OCI-LY1 (cell line): ENCODE results near the gene UNC93A.

Experiments used
- H2AFZ ChIP-seq: fragments of 200-600 bp; sonication (generic), shearing (Covaris generic); 2 replicates; pipeline ENCODE4 v1.6.0; 2014; ENCODE audit warnings: antibody characterized with exemption, mild to moderate bottlenecking, low read length
- H3F3A ChIP-seq: fragments of 200-600 bp; sonication (generic), shearing (Covaris generic); 2 replicates; pipeline ENCODE4 v1.6.0; 2014; ENCODE audit warnings: mild to moderate bottlenecking, antibody characterized with exemption, low read length, moderate library complexity; ENCODE audit not compliant: insufficient read depth
- H3K27ac ChIP-seq: fragments of 200-600 bp; sonication (generic); 2 replicates; pipeline ENCODE4 v1.5.1; 2014; ENCODE audit warnings: low read length, mixed run types, mild to moderate bottlenecking, low read depth; ENCODE audit not compliant: poor library complexity, severe bottlenecking
- H3K27me3 ChIP-seq: fragments of 200-600 bp; sonication (generic); 2 replicates; pipeline ENCODE4 v1.6.0; 2014; ENCODE audit warnings: antibody characterized with exemption, mild to moderate bottlenecking, low read length, moderate library complexity; ENCODE audit not compliant: insufficient read depth
- H3K36me3 ChIP-seq: fragments of 200-600 bp; sonication (generic); 2 replicates; pipeline ENCODE4 v1.6.1; 2014; ENCODE audit warnings: mild to moderate bottlenecking, antibody characterized with exemption, low read length, moderate library complexity, mixed read lengths; ENCODE audit not compliant: insufficient read depth
- H3K4me1 ChIP-seq: fragments of 200-600 bp; sonication (generic); 2 replicates; pipeline ENCODE4 v1.5.1; 2014; ENCODE audit warnings: mild to moderate bottlenecking, low read length, moderate library complexity; ENCODE audit not compliant: insufficient read depth, severe bottlenecking
- H3K4me2 ChIP-seq: fragments of 200-600 bp; sonication (generic), shearing (Covaris generic); 2 replicates; pipeline ENCODE4 v1.6.1; 2014; ENCODE audit warnings: low read length
- H3K4me3 ChIP-seq: fragments of 200-600 bp; sonication (generic); 2 replicates; pipeline ENCODE4 v1.5.1; 2014; ENCODE audit warnings: low read length, low read depth, mild to moderate bottlenecking, mixed read lengths; ENCODE audit not compliant: poor library complexity, severe bottlenecking
- H3K79me2 ChIP-seq: fragments of 200-600 bp; shearing (Covaris generic); 2 replicates; pipeline ENCODE4 v1.6.1; 2016; ENCODE audit warnings: mixed run types, low read length, mixed read lengths; ENCODE audit not compliant: insufficient read depth
- H3K9ac ChIP-seq: fragments of 200-600 bp; sonication (generic), shearing (Covaris generic); 2 replicates; pipeline ENCODE4 v1.6.1; 2014; ENCODE audit warnings: mild to moderate bottlenecking, low read length, mixed read lengths
- H3K9me2 ChIP-seq: fragments of 200-600 bp; sonication (generic), shearing (Covaris generic); 2 replicates; pipeline ENCODE4 v1.6.1; 2014; ENCODE audit warnings: low read depth, mild to moderate bottlenecking, low read length, mixed read lengths
- H3K9me3 ChIP-seq: fragments of 200-600 bp; shearing (Covaris generic); 2 replicates; pipeline ENCODE4 v1.6.1; 2014; ENCODE audit warnings: low read length, mixed read lengths
- H4K20me1 ChIP-seq: fragments of 200-600 bp; sonication (generic), shearing (Covaris generic); 2 replicates; pipeline ENCODE4 v1.6.0; 2016; ENCODE audit warnings: mild to moderate bottlenecking, low read length; ENCODE audit not compliant: insufficient read depth
- CTCF ChIP-seq: fragments of 200-600 bp; sonication (generic), shearing (Covaris generic); IDR thresholded peaks from 2 replicates; pipeline ENCODE4 v1.5.1; 2017; ENCODE audit warnings: mild to moderate bottlenecking, antibody characterized with exemption, low read length, moderate library complexity, mixed read lengths
- EZH2 ChIP-seq: fragments of 200-600 bp; sonication (generic), shearing (Covaris generic); IDR thresholded peaks from 2 replicates; pipeline ENCODE4 v1.8.0; 2017; ENCODE audit warnings: borderline replicate concordance, mixed run types, mild to moderate bottlenecking, antibody characterized with exemption, low read length, moderate library complexity, mixed read lengths

Gene UNC93A

GRCh38 chr6:167302796-167303195 lies 11.7 kb downstream of the UNC93A start:
- TF ChIP-seq CTCF (no peak), EZH2 (no peak)
- no peak overlapping the region for H2AFZ ChIP-seq
- H3F3A ChIP-seq: no peaks in the 10 kb centered on the region
- H3K27me3 ChIP-seq: no peaks in the 10 kb centered on the region; the same call in 1 of the 2 replicates
- H3K4me1 ChIP-seq: no peaks in the 10 kb centered on the region
- no peak overlapping the region for H3K4me2 ChIP-seq
- no peaks in the 10 kb centered on the region for H3K9me2 ChIP-seq
- H3K27ac ChIP-seq: no peak overlapping the region
- H3K9ac ChIP-seq: no peak overlapping the region
- H3K4me3 ChIP-seq: no peak overlapping the region
- H4K20me1 ChIP-seq: no peaks in the 10 kb centered on the region
- H3K36me3 ChIP-seq: no peaks in the 10 kb centered on the region
- H3K9me3 ChIP-seq: no peaks in the 10 kb centered on the region
- no peaks in the 10 kb centered on the region for H3K79me2 ChIP-seq

GRCh38 chr6:167303675-167304625 lies 12.8 kb downstream of the UNC93A start:
- no peaks in the 10 kb centered on the region for H3K4me1 ChIP-seq
- no peaks in the 10 kb centered on the region for H3F3A ChIP-seq
- no peaks in the 10 kb centered on the region for H3K36me3 ChIP-seq
- no peak overlapping the region for H3K27ac ChIP-seq
- no peaks in the 10 kb centered on the region; the same call in 1 of the 2 replicates for H3K27me3 ChIP-seq
- no peak overlapping the region for H3K4me3 ChIP-seq
- no peaks in the 10 kb centered on the region for H3K9me3 ChIP-seq
- no peaks in the 10 kb centered on the region for H3K79me2 ChIP-seq
- H4K20me1 ChIP-seq: no peaks in the 10 kb centered on the region
- no peaks in the 10 kb centered on the region for H3K9me2 ChIP-seq
- TF ChIP-seq CTCF (no peak), EZH2 (no peak)
- H2AFZ ChIP-seq: no peak overlapping the region
- no peak overlapping the region for H3K4me2 ChIP-seq
- H3K9ac ChIP-seq: no peak overlapping the region

- Histone ChIP-seq H3K4me3 (no peak overlapping the region), H2AFZ (no peak overlapping the region), H3K27ac (no peak overlapping the region), H3K36me3 (no peaks in the 10 kb centered on the region), H3K27me3 (no peaks in the 10 kb centered on the region; the same call in 1 of the 2 replicates), H4K20me1 (no peaks in the 10 kb centered on the region), H3K4me2 (no peak overlapping the region), H3K9ac (no peak overlapping the region), H3K79me2 (no peaks in the 10 kb centered on the region), H3K4me1 (no peaks in the 10 kb centered on the region), H3K9me3 (no peaks in the 10 kb centered on the region), H3F3A (no peaks in the 10 kb centered on the region), H3K9me2 (no peaks in the 10 kb centered on the region)
- TF ChIP-seq EZH2 (no peak), CTCF (no peak)
These were observed 13.8 kb downstream of the UNC93A start for GRCh38 chr6:167304912-167305311.
